ENCODE results near the gene NAIF1. TPM values are rescaled to one million over a fixed set of nuclear protein-coding genes. Genes with fewer than 3 reads are reported as not detected.

NAIF1 gene
- total and polyA plus RNA-seq, 2 experiments from 2014 or later = 4.9 to 5.5 TPM

DNA sequence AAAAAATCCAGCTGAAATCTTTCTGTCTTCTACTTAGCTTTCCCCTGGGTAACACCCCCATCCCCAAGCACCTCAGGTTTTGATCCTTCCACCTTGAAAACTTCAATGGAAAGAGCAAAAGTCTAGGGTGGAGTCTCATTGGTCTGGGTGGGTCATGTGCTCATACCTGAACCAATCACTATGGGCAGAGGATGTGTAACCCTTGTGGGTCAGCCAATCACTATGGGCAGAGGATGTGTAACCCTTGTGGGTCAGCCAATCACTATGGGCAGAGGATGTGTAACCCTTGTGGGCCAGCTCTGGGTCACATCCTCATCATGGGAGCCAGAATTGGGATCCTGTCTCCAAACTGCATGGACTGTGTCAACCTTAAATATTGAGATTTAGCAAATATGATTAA is 18.5 kb downstream of the NAIF1 start:
- H3K4me3 ChIP-seq = no peak overlapping the region
- Mint-ChIP-seq H3K27ac (no peak overlapping the region), H3K9me3 (no peaks in the 10 kb centered on the region; the same call in 1 of the 3 replicates), H3K27me3 (ENCODE audit: insufficient read depth, low read depth, poor library complexity) (peaks cover 13% of the 10 kb centered on the region), H3K4me3 (no peak overlapping the region), H3K4me1 (no peaks in the 10 kb centered on the region; the same call in 2 of the 3 replicates), H3K36me3 (ENCODE audit: low read depth) (no peaks in the 10 kb centered on the region)
- no peaks in the 10 kb centered on the region for H3K36me3 ChIP-seq (ENCODE audit: insufficient read depth)
- no peak for DNase-seq (ENCODE audit: low spot score)
- no peaks in the 10 kb centered on the region; the same call in 1 of the 2 replicates for H4K20me1 ChIP-seq (replicated peaks; ENCODE audit: insufficient read depth)
- TF ChIP-seq, protein P1, sequence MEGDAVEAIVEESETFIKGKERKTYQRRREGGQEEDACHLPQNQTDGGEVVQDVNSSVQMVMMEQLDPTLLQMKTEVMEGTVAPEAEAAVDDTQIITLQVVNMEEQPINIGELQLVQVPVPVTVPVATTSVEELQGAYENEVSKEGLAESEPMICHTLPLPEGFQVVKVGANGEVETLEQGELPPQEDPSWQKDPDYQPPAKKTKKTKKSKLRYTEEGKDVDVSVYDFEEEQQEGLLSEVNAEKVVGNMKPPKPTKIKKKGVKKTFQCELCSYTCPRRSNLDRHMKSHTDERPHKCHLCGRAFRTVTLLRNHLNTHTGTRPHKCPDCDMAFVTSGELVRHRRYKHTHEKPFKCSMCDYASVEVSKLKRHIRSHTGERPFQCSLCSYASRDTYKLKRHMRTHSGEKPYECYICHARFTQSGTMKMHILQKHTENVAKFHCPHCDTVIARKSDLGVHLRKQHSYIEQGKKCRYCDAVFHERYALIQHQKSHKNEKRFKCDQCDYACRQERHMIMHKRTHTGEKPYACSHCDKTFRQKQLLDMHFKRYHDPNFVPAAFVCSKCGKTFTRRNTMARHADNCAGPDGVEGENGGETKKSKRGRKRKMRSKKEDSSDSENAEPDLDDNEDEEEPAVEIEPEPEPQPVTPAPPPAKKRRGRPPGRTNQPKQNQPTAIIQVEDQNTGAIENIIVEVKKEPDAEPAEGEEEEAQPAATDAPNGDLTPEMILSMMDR (conservative IDR thresholded peaks at IDR 0.05; ENCODE audit: low read depth in 2 of 2) = no peak
- TF ChIP-seq NANOG (IDR thresholded peaks at IDR 0.05; ENCODE audit: borderline replicate concordance) (no peak), POLR2AphosphoS5 (IDR thresholded peaks at IDR 0.05; ENCODE audit: low read depth) (no peak), CREB1 (CRISPR knock-in tag; IDR thresholded peaks at IDR 0.05; ENCODE audit: low read depth) (no peak), JUNB (IDR thresholded peaks at IDR 0.05; ENCODE audit: unreplicated experiment) (no peak), STAT1 (IDR thresholded peaks at IDR 0.05; ENCODE audit: unreplicated experiment) (no peak), EZH2 (IDR thresholded peaks at IDR 0.05; ENCODE audit: low read depth, unreplicated experiment) (no peak), ZNF331 (CRISPR knock-in tag; IDR thresholded peaks at IDR 0.05; ENCODE audit: low read depth) (no peak), ZNF114 (CRISPR knock-in tag; IDR thresholded peaks at IDR 0.05) (no peak), EZH2phosphoT487 (IDR thresholded peaks at IDR 0.05; ENCODE audit: unreplicated experiment) (no peak)
- TF ChIP-seq, protein P2, sequence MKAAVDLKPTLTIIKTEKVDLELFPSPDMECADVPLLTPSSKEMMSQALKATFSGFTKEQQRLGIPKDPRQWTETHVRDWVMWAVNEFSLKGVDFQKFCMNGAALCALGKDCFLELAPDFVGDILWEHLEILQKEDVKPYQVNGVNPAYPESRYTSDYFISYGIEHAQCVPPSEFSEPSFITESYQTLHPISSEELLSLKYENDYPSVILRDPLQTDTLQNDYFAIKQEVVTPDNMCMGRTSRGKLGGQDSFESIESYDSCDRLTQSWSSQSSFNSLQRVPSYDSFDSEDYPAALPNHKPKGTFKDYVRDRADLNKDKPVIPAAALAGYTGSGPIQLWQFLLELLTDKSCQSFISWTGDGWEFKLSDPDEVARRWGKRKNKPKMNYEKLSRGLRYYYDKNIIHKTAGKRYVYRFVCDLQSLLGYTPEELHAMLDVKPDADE (IDR thresholded peaks at IDR 0.05) = no peak
- TF ChIP-seq, protein P3, sequence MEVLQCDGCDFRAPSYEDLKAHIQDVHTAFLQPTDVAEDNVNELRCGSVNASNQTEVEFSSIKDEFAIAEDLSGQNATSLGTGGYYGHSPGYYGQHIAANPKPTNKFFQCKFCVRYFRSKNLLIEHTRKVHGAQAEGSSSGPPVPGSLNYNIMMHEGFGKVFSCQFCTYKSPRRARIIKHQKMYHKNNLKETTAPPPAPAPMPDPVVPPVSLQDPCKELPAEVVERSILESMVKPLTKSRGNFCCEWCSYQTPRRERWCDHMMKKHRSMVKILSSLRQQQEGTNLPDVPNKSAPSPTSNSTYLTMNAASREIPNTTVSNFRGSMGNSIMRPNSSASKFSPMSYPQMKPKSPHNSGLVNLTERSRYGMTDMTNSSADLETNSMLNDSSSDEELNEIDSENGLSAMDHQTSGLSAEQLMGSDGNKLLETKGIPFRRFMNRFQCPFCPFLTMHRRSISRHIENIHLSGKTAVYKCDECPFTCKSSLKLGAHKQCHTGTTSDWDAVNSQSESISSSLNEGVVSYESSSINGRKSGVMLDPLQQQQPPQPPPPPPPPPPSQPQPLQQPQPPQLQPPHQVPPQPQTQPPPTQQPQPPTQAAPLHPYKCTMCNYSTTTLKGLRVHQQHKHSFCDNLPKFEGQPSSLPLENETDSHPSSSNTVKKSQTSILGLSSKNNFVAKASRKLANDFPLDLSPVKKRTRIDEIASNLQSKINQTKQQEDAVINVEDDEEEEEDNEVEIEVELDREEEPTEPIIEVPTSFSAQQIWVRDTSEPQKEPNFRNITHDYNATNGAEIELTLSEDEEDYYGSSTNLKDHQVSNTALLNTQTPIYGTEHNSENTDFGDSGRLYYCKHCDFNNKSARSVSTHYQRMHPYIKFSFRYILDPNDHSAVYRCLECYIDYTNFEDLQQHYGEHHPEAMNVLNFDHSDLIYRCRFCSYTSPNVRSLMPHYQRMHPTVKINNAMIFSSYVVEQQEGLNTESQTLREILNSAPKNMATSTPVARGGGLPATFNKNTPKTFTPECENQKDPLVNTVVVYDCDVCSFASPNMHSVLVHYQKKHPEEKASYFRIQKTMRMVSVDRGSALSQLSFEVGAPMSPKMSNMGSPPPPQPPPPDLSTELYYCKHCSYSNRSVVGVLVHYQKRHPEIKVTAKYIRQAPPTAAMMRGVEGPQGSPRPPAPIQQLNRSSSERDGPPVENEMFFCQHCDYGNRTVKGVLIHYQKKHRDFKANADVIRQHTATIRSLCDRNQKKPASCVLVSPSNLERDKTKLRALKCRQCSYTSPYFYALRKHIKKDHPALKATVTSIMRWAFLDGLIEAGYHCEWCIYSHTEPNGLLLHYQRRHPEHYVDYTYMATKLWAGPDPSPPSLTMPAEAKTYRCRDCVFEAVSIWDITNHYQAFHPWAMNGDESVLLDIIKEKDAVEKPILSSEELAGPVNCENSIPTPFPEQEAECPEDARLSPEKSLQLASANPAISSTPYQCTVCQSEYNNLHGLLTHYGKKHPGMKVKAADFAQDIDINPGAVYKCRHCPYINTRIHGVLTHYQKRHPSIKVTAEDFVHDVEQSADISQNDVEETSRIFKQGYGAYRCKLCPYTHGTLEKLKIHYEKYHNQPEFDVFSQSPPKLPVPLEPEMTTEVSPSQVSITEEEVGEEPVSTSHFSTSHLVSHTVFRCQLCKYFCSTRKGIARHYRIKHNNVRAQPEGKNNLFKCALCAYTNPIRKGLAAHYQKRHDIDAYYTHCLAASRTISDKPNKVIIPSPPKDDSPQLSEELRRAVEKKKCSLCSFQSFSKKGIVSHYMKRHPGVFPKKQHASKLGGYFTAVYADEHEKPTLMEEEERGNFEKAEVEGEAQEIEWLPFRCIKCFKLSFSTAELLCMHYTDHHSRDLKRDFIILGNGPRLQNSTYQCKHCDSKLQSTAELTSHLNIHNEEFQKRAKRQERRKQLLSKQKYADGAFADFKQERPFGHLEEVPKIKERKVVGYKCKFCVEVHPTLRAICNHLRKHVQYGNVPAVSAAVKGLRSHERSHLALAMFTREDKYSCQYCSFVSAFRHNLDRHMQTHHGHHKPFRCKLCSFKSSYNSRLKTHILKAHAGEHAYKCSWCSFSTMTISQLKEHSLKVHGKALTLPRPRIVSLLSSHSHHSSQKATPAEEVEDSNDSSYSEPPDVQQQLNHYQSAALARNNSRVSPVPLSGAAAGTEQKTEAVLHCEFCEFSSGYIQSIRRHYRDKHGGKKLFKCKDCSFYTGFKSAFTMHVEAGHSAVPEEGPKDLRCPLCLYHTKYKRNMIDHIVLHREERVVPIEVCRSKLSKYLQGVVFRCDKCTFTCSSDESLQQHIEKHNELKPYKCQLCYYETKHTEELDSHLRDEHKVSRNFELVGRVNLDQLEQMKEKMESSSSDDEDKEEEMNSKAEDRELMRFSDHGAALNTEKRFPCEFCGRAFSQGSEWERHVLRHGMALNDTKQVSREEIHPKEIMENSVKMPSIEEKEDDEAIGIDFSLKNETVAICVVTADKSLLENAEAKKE (CRISPR knock-in tag; IDR thresholded peaks at IDR 0.05) = no peak
- TF ChIP-seq, protein P4, sequence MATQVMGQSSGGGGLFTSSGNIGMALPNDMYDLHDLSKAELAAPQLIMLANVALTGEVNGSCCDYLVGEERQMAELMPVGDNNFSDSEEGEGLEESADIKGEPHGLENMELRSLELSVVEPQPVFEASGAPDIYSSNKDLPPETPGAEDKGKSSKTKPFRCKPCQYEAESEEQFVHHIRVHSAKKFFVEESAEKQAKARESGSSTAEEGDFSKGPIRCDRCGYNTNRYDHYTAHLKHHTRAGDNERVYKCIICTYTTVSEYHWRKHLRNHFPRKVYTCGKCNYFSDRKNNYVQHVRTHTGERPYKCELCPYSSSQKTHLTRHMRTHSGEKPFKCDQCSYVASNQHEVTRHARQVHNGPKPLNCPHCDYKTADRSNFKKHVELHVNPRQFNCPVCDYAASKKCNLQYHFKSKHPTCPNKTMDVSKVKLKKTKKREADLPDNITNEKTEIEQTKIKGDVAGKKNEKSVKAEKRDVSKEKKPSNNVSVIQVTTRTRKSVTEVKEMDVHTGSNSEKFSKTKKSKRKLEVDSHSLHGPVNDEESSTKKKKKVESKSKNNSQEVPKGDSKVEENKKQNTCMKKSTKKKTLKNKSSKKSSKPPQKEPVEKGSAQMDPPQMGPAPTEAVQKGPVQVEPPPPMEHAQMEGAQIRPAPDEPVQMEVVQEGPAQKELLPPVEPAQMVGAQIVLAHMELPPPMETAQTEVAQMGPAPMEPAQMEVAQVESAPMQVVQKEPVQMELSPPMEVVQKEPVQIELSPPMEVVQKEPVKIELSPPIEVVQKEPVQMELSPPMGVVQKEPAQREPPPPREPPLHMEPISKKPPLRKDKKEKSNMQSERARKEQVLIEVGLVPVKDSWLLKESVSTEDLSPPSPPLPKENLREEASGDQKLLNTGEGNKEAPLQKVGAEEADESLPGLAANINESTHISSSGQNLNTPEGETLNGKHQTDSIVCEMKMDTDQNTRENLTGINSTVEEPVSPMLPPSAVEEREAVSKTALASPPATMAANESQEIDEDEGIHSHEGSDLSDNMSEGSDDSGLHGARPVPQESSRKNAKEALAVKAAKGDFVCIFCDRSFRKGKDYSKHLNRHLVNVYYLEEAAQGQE (IDR thresholded peaks at IDR 0.05; ENCODE audit: unreplicated experiment) = no peak
- H3K9me2 ChIP-seq (ENCODE audit: insufficient read depth) = 0 out of 2 replicates have a peak, but pooled peaks cover 3% of the 10 kb centered on the region
- H3K79me2 ChIP-seq (replicated peaks; ENCODE audit: insufficient read depth) = no peaks in the 10 kb centered on the region
- H3F3A ChIP-seq (replicated peaks; ENCODE audit: low read depth) = 0 out of 2 replicates have a peak, but pooled peaks cover 4% of the 10 kb centered on the region
- H3K27ac ChIP-seq (ENCODE audit: low read depth) = no peak overlapping the region
- peak; percentile 58; the same call in 2 of the 3 replicates for ATAC-seq
- H2AFZ ChIP-seq = no peak overlapping the region
- no peaks in the 10 kb centered on the region for H3K4me1 ChIP-seq (ENCODE audit: insufficient read depth)
- no peaks in the 10 kb centered on the region for H3K27me3 ChIP-seq (ENCODE audit: insufficient read depth)
- no peak overlapping the region for H3K4me2 ChIP-seq

All from GM23338 (cell line).